IMR-90 (cell line): ENCODE measurements around the gene RRP15. TPM values are rescaled to one million over a fixed set of nuclear protein-coding genes. Genes with fewer than 3 reads are reported as not detected.

ENCODE experiments used
- ATAC-seq: fragments of 200-7000 bp; cut with Tn5 transposase; 2 replicates; pipeline ENCODE4 v1.9.1; 2020; ENCODE audit warnings: low read depth, mild to moderate bottlenecking, moderate library complexity
- BruUV-seq: library from RNA; stranded (reverse); fragments of 400-500 nt; replicated peaks from 2 replicates; lab custom pipeline; 2021; lab: Mats Ljungman, UMichigan
- CTCF ChIA-PET: fragments of 300-600 bp; formaldehyde crosslinking; extraction: SDS; loops from one replicate; lab custom pipeline; 2021; ENCODE audit warnings: antibody characterized with exemption; lab: Yijun Ruan, JAX
- POLR2A ChIA-PET: fragments of 300-600 bp; sonication (Branson Sonifier 250); formaldehyde crosslinking; loops from one replicate; lab custom pipeline; 2022; ENCODE audit warnings: antibody characterized with exemption; ENCODE audit not compliant: unreplicated experiment; lab: Charles Lee
- DNase-seq: peaks from one replicate; pipeline ENCODE4 v3.0.0; 2013
- H2AFZ ChIP-seq: replicated peaks from 2 replicates; pipeline ENCODE3; 2013; ENCODE audit warnings: low read length, mild to moderate bottlenecking; ENCODE audit not compliant: poor library complexity
- H2AK5ac ChIP-seq: 2 replicates; pipeline ENCODE4 v1.6.1; 2013; ENCODE audit warnings: low read depth, low read length, inconsistent platforms
- H2AK9ac ChIP-seq: replicated peaks from 2 replicates; pipeline ENCODE3; 2013; ENCODE audit warnings: mild to moderate bottlenecking, low read depth, low read length, moderate library complexity; ENCODE audit not compliant: poor library complexity
- H2BK120ac ChIP-seq: 2 replicates; pipeline ENCODE4 v1.6.1; 2013; ENCODE audit warnings: low read depth, low read length, inconsistent platforms
- H2BK15ac ChIP-seq: 3 replicates; pipeline ENCODE4 v1.6.1; 2013; ENCODE audit warnings: low read depth, low read length, inconsistent platforms
- H2BK20ac ChIP-seq: 2 replicates; pipeline ENCODE4 v1.6.1; 2013; ENCODE audit warnings: low read depth, mild to moderate bottlenecking, inconsistent platforms, low read length, moderate library complexity
- H2BK5ac ChIP-seq: 2 replicates; pipeline ENCODE4 v1.6.1; 2013; ENCODE audit warnings: mild to moderate bottlenecking, low read depth, low read length, inconsistent platforms; ENCODE audit not compliant: poor library complexity, severe bottlenecking
- H3K14ac ChIP-seq: replicated peaks from 2 replicates; pipeline ENCODE4 v1.6.1; 2013; ENCODE audit warnings: low read depth, low read length, inconsistent platforms
- H3K18ac ChIP-seq: 2 replicates; pipeline ENCODE4 v1.6.1; 2013; ENCODE audit warnings: low read depth, low read length, control low read depth
- H3K23ac ChIP-seq: 2 replicates; pipeline ENCODE4 v1.6.1; 2013; ENCODE audit warnings: low read depth, low read length, inconsistent platforms
- H3K27ac ChIP-seq: 2 replicates; pipeline ENCODE4 v1.5.1; 2013; ENCODE audit warnings: mild to moderate bottlenecking, control low read depth, low read length; ENCODE audit not compliant: insufficient read depth
- H3K27me3 ChIP-seq: 2 replicates; pipeline ENCODE4 v1.6.1; 2013; ENCODE audit warnings: low read length; ENCODE audit not compliant: control insufficient read depth, insufficient read depth
- H3K36me3 ChIP-seq: 2 replicates; pipeline ENCODE4 v1.6.1; 2013; ENCODE audit warnings: low read length, mixed read lengths; ENCODE audit not compliant: control insufficient read depth, insufficient read depth
- H3K4ac ChIP-seq: 2 replicates; pipeline ENCODE4 v1.6.1; 2013; ENCODE audit warnings: low read depth, low read length, inconsistent platforms
- H3K4me1 ChIP-seq: 2 replicates; pipeline ENCODE4 v1.6.1; 2013; ENCODE audit warnings: low read length, mixed read lengths; ENCODE audit not compliant: control insufficient read depth, insufficient read depth
- H3K4me2 ChIP-seq: 2 replicates; pipeline ENCODE4 v1.6.1; 2013; ENCODE audit warnings: low read depth, mild to moderate bottlenecking, control low read depth, low read length, moderate library complexity
- H3K4me3 ChIP-seq: 2 replicates; pipeline ENCODE4 v1.5.1; 2013; ENCODE audit warnings: low read depth, mild to moderate bottlenecking, control low read depth, low read length, moderate library complexity; ENCODE audit not compliant: insufficient read depth
- H3K56ac ChIP-seq: 2 replicates; pipeline ENCODE4 v1.6.1; 2013; ENCODE audit warnings: low read length, inconsistent platforms; ENCODE audit not compliant: insufficient read depth; ENCODE audit errors: extremely low read depth
- H3K79me1 ChIP-seq, 2 experiments: 2 replicates each; pipeline ENCODE4 v1.6.1; 2013; ENCODE audit warnings: low read length in 2 of 2, inconsistent platforms in 1 of 2, low read depth in 1 of 2
- H3K9ac ChIP-seq: 2 replicates; pipeline ENCODE4 v1.6.1; 2013; ENCODE audit warnings: low read depth, low read length, control low read depth
- H3K9me1 ChIP-seq: 2 replicates; pipeline ENCODE4 v1.6.1; 2013; ENCODE audit warnings: low read length, inconsistent platforms; ENCODE audit not compliant: insufficient read depth
- H3K9me3 ChIP-seq: 2 replicates; pipeline ENCODE4 v1.6.1; 2013; ENCODE audit warnings: low read length; ENCODE audit not compliant: control insufficient read depth, insufficient read depth
- H4K20me1 ChIP-seq: 2 replicates; pipeline ENCODE4 v1.6.1; 2013; ENCODE audit warnings: low read length, inconsistent platforms; ENCODE audit not compliant: insufficient read depth
- H4K5ac ChIP-seq: 2 replicates; pipeline ENCODE4 v1.6.1; 2013; ENCODE audit warnings: mild to moderate bottlenecking, low read depth, low read length, control low read depth
- H4K8ac ChIP-seq, 2 experiments: 2 replicates each; pipeline ENCODE4 v1.6.1; 2013; ENCODE audit warnings: low read depth in 2 of 2, low read length in 2 of 2, control low read depth in 1 of 2, inconsistent platforms in 1 of 2
- H4K91ac ChIP-seq: 2 replicates; pipeline ENCODE4 v1.6.1; 2013; ENCODE audit warnings: low read depth, low read length, inconsistent platforms; ENCODE audit not compliant: insufficient read depth
- BHLHE40 ChIP-seq: fragments of 150-350 bp; IDR thresholded peaks from 2 replicates; pipeline ENCODE4 v1.6.1; 2016; ENCODE audit warnings: mild to moderate bottlenecking, low read depth, low read length
- CEBPB ChIP-seq: IDR thresholded peaks from 2 replicates; pipeline ENCODE4 v1.6.1; 2012; ENCODE audit warnings: low read depth, low read length, improper control_type of control experiment
- FOS ChIP-seq: fragments of 150-350 bp; IDR thresholded peaks from 2 replicates; pipeline ENCODE4 v1.6.1; 2016; ENCODE audit warnings: low read depth, low read length
- MAFK ChIP-seq: IDR thresholded peaks from 2 replicates; pipeline ENCODE4 v1.6.1; 2012; ENCODE audit warnings: low read depth, low read length, improper control_type of control experiment
- MXI1 ChIP-seq: IDR thresholded peaks from 2 replicates; pipeline ENCODE4 v1.6.1; 2012; ENCODE audit warnings: low read depth, mild to moderate bottlenecking, low read length, moderate library complexity, borderline replicate concordance
- NFE2L2 ChIP-seq: fragments of 150-350 bp; IDR thresholded peaks from 2 replicates; pipeline ENCODE4 v1.6.1; 2016; ENCODE audit warnings: low read depth, mild to moderate bottlenecking, low read length
- POLR2A ChIP-seq: IDR thresholded peaks from 2 replicates; pipeline ENCODE4 v1.6.1; 2012; ENCODE audit warnings: mild to moderate bottlenecking, low read depth, low read length
- RAD21 ChIP-seq: IDR thresholded peaks from 2 replicates; pipeline ENCODE4 v1.6.1; 2012; ENCODE audit warnings: low read length, improper control_type of control experiment
- RCOR1 ChIP-seq: IDR thresholded peaks from 2 replicates; pipeline ENCODE4 v1.6.1; 2012; ENCODE audit warnings: mild to moderate bottlenecking, low read length, improper control_type of control experiment; ENCODE audit not compliant: insufficient replicate concordance
- RFX5 ChIP-seq: IDR thresholded peaks from 2 replicates; pipeline ENCODE4 v1.8.0; 2012; ENCODE audit warnings: low read depth, mild to moderate bottlenecking, low read length, moderate library complexity
- SMC3 ChIP-seq: fragments of 150-350 bp; IDR thresholded peaks from 2 replicates; pipeline ENCODE4 v1.6.1; 2016; ENCODE audit warnings: low read depth, mild to moderate bottlenecking, antibody characterized with exemption, low read length, moderate library complexity
- WGBS, 2 experiments: methylation state at CpG; one replicate each; pipeline versions ENCODE4 v1.1.5 to v1.1.7; 2013; ENCODE audit warnings: missing lambda C conversion rate in 2 of 2; ENCODE audit not compliant: insufficient read length in 1 of 2; ENCODE audit errors: extremely low coverage in 2 of 2; 5-methylcytosine and 5-hydroxymethylcytosine counted together
- dilution Hi-C: fragments of 300-500 bp; cut with HindIII; formaldehyde crosslinking; loops from one replicate; pipeline ENCODE4 v1.14.3; 2018; ENCODE audit warnings: low sequenced_read_pairs; ENCODE audit not compliant: unreplicated experiment
- in situ Hi-C: fragments of 300-500 bp; cut with MboI; formaldehyde crosslinking; loops from 3 replicates; pipeline ENCODE4 v1.14.3; 2019; ENCODE audit warnings: low sequenced_read_pairs, inconsistent platforms, mixed read lengths
- intact Hi-C: fragments of 100-400 bp; cut with micrococcal nuclease; formaldehyde crosslinking; loops from 2 replicates; pipeline ENCODE4 v1.10.0; 2022
- polyA plus RNA-seq, 3 experiments: library from polyadenylated mRNA; depleted of rRNA; stranded (reverse); fragments of >200 nt; gene quantifications; 2 replicates each; pipeline ENCODE4 v1.2.3, GENCODE V29; 2012; ENCODE audit warnings: low replicate concordance in 1 of 3
- total RNA-seq: library from RNA; depleted of rRNA; stranded (reverse); fragments of >200 nt; gene quantifications from 2 replicates; pipeline ENCODE4 v1.2.3, GENCODE V29; 2012
- TF ChIP-seq, protein P1 (sequence below): conservative IDR thresholded peaks from 2 replicates; pipeline ENCODE4 v1.5.1; 2012; ENCODE audit warnings: mild to moderate bottlenecking, low read depth, low read length, improper control_type of control experiment
- TF ChIP-seq, protein P2 (sequence below): fragments of 150-350 bp; IDR thresholded peaks from 2 replicates; pipeline ENCODE4 v1.6.1; 2017; ENCODE audit warnings: mild to moderate bottlenecking, antibody characterized with exemption, low read length, low read depth
- TF ChIP-seq, protein P3 (sequence below): fragments of 150-350 bp; IDR thresholded peaks from 2 replicates; pipeline ENCODE4 v1.6.1; 2016; ENCODE audit warnings: low read depth, mild to moderate bottlenecking, low read length, moderate library complexity, borderline replicate concordance

RRP15 gene
- total and polyA plus RNA-seq, 2 of the 4 experiments (the other 2 are of a cell fraction): 3.1 to 4.1 TPM

DNA sequence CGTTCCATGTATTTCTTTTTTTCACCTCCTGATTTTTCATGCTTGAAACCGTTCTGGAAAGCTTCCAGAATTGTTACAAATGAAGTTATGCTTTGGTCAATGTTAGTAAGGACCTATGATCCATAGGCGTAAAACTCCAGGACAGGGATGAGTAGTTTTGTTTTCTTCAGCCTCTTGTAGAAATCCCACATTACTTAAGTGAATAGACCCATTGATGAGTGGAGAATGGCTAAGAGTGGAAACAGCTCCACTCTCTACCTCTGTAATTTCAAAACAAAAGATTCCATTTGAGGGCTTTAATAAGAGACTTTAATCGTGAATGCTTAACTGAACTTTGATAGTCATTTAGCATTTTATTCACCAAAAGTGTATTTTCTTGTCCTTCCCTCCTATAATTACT, 57.0 kb downstream of the RRP15 start:
- Histone ChIP-seq H2BK120ac (no peak overlapping the region), H3K4me3 (no peak overlapping the region), H2BK15ac (no peak overlapping the region), H3K79me1 (peaks cover 0 to 5% of the 10 kb centered on the region in 2 experiments; a peak in 1 of 4 replicates), H2BK5ac (no peak overlapping the region), H3K36me3 (no peaks in the 10 kb centered on the region), H3K23ac (no peak overlapping the region), H2AK5ac (no peak overlapping the region), H2AFZ (no peak overlapping the region), H3K27ac (no peak overlapping the region), H3K14ac (no peak overlapping the region), H4K91ac (no peak overlapping the region), H4K8ac (no peak overlapping the region), H2AK9ac (no peak overlapping the region), H3K4me1 (no peaks in the 10 kb centered on the region), H3K9me1 (no peaks in the 10 kb centered on the region), H3K27me3 (no peaks in the 10 kb centered on the region), H3K9ac (no peak overlapping the region), H4K5ac (no peak overlapping the region), H2BK20ac (no peak overlapping the region), H3K9me3 (no peaks in the 10 kb centered on the region), H3K56ac (no peak overlapping the region), H4K20me1 (no peaks in the 10 kb centered on the region), H3K4me2 (no peak overlapping the region), H3K4ac (no peak overlapping the region), H3K18ac (no peak overlapping the region)
- BruUV-seq: no TSS peak
- no peak for DNase-seq
- intact Hi-C loops: loop anchor here (10.0 kb wide), 1 partner anchor 973 kb away; no protein-coding TSS in a partner anchor
- in situ Hi-C loops: loop anchor here (10.0 kb wide), 2 partner anchors 833 to 1043 kb away; partner anchors contain the start of gene LYPLAL1
- ChIA-PET POLR2A (interaction anchor here (0.6 kb wide), 1 partner anchor 10 kb away, joined by 3 read pairs; no protein-coding TSS in a partner anchor), CTCF (no interaction called here)
- TF ChIP-seq, protein P1, sequence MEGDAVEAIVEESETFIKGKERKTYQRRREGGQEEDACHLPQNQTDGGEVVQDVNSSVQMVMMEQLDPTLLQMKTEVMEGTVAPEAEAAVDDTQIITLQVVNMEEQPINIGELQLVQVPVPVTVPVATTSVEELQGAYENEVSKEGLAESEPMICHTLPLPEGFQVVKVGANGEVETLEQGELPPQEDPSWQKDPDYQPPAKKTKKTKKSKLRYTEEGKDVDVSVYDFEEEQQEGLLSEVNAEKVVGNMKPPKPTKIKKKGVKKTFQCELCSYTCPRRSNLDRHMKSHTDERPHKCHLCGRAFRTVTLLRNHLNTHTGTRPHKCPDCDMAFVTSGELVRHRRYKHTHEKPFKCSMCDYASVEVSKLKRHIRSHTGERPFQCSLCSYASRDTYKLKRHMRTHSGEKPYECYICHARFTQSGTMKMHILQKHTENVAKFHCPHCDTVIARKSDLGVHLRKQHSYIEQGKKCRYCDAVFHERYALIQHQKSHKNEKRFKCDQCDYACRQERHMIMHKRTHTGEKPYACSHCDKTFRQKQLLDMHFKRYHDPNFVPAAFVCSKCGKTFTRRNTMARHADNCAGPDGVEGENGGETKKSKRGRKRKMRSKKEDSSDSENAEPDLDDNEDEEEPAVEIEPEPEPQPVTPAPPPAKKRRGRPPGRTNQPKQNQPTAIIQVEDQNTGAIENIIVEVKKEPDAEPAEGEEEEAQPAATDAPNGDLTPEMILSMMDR: no peak
- TF ChIP-seq BHLHE40 (no peak), RAD21 (no peak), MXI1 (no peak), NFE2L2 (no peak), FOS (no peak), POLR2A (no peak), RCOR1 (no peak), CEBPB (no peak), RFX5 (no peak), SMC3 (no peak), MAFK (no peak)
- TF ChIP-seq, protein P2, sequence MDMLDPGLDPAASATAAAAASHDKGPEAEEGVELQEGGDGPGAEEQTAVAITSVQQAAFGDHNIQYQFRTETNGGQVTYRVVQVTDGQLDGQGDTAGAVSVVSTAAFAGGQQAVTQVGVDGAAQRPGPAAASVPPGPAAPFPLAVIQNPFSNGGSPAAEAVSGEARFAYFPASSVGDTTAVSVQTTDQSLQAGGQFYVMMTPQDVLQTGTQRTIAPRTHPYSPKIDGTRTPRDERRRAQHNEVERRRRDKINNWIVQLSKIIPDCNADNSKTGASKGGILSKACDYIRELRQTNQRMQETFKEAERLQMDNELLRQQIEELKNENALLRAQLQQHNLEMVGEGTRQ: no peak
- TF ChIP-seq, protein P3, sequence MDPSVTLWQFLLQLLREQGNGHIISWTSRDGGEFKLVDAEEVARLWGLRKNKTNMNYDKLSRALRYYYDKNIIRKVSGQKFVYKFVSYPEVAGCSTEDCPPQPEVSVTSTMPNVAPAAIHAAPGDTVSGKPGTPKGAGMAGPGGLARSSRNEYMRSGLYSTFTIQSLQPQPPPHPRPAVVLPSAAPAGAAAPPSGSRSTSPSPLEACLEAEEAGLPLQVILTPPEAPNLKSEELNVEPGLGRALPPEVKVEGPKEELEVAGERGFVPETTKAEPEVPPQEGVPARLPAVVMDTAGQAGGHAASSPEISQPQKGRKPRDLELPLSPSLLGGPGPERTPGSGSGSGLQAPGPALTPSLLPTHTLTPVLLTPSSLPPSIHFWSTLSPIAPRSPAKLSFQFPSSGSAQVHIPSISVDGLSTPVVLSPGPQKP: no peak
- no peak for ATAC-seq
- WGBS, 2 experiments: no CpG with 5 or more reads among the region's 4 CpGs
- dilution Hi-C loops: no loop called here
